Activated naive CD4-positive, alpha-beta T cell treated with anti-CD3 and anti-CD28 coated beads, Interleukin-2, amount 50 U/mL, for 72 hours (primary cell): ENCODE results near the gene DLGAP1. TPM values are rescaled to one million over a fixed set of nuclear protein-coding genes. Genes with fewer than 3 reads are reported as not detected.

Source experiments
- ATAC-seq, 2 donors: fragments of 150-1000 bp; cut with Tn5 transposase; 2 replicates each; pipeline ENCODE4 v1.10.0; 2021; ENCODE audit warnings: mild to moderate bottlenecking in 2 of 2, moderate library complexity in 2 of 2
- DNase-seq, 2 donors: peaks; one replicate each; pipeline ENCODE4 v3.0.0; 2021 to 2022; ENCODE audit warnings: low spot score in 2 of 2
- H3K27ac Mint-ChIP-seq, 2 donors: one replicate each; pipeline ENCODE4 v1.8.0; 2022; ENCODE audit warnings: mild to moderate bottlenecking in 2 of 2, mixed read lengths in 2 of 2
- H3K36me3 Mint-ChIP-seq, 2 donors: one replicate each; pipeline ENCODE4 v1.8.0; 2022; ENCODE audit warnings: mixed read lengths in 2 of 2
- H3K9me3 Mint-ChIP-seq, 2 donors: one replicate each; pipeline ENCODE4 v1.8.0; 2022; ENCODE audit warnings: mixed read lengths in 2 of 2
- total RNA-seq, 2 donors: library from RNA; stranded (reverse); gene quantifications; one replicate each; pipeline ENCODE4 v1.2.3, GENCODE V29; 2022

DLGAP1 gene
- total RNA-seq, 2 donors from 2014 or later: not detected

DNA sequence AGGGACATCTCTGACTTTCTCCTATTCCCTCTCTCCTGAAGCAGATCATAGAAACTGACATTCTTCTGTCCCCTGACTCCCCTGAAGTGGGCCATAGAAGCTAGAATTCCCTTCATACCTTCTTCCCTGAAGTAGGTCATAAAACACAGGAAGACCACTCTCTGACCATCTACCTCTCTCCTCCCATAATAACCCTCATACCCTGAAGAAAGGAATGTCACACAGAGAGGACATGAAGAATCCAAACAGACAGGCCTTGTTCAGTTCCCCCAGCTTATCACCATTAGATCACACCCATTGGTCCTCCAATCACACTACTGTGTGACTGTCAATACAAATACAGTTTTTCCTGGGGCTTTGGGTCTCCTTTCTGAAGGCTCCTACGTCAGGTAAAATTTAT, 347.1 kb downstream of the DLGAP1 start:
- no peak overlapping the region for H3K27ac Mint-ChIP-seq
- ATAC-seq (no peak), DNase-seq (no peak)
- no peaks in the 10 kb centered on the region for H3K36me3 Mint-ChIP-seq
- H3K9me3 Mint-ChIP-seq: no peaks in the 10 kb centered on the region

DNA sequence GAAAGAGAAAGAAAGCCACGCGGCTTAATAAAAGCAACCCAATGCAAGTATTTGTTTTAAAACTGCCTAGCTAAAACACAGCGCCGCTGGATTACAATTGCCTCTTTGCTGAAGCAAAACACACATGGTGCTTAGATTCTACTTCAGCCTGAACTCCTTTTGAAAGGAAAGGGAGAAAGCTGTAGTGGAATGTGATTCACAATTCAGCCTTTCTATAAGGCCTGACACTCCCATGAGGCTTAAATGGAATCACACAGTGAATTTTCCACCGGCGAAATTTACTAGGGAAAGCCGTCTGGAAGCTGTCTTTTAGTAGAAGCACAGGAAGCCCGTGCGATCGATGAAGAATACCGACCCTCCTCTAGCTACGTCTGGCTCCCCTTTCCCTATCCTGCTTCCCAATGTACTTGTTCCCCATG, 348.0 kb downstream of the DLGAP1 start:
- H3K36me3 Mint-ChIP-seq: no peaks in the 10 kb centered on the region
- H3K27ac Mint-ChIP-seq: no peak overlapping the region
- no peaks in the 10 kb centered on the region for H3K9me3 Mint-ChIP-seq
- no peak for ATAC-seq
- DNase-seq: no peak

DNA sequence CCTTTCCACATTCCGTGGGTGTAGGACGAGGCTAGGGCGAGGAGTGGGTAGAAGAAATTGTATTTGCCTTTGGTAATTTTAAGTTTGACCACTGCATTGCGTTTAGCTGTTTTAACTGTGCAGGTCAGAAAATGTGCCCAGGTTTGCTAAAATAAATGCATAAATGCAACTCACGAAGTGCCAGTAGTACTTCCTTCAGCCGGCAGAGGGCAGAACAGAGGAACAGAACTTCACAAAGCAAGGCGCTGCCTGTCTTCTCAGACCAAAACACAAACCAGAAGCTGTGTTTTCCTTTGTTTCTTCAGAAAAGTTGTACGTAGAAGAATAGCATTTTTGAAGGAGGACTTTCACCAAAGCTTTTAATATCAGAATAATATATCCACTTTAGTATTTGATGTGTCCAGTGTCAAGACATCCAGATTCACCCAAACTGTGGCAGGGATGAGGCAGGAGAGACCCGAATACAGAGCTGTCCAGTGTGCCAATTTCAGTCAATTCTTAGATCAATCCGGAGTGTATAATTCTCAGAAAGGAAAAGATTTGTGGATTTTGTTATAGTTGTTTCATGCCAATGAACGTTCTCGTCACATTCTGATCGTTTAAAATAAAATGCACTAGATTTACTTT, 348.6 kb downstream of the DLGAP1 start:
- H3K36me3 Mint-ChIP-seq: no peaks in the 10 kb centered on the region
- ATAC-seq: peak in 1 of 2 donors; percentile 37
- no peak overlapping the region for H3K27ac Mint-ChIP-seq
- DNase-seq: peak in 1 of 2 donors; percentile 73
- H3K9me3 Mint-ChIP-seq: no peaks in the 10 kb centered on the region

DNA sequence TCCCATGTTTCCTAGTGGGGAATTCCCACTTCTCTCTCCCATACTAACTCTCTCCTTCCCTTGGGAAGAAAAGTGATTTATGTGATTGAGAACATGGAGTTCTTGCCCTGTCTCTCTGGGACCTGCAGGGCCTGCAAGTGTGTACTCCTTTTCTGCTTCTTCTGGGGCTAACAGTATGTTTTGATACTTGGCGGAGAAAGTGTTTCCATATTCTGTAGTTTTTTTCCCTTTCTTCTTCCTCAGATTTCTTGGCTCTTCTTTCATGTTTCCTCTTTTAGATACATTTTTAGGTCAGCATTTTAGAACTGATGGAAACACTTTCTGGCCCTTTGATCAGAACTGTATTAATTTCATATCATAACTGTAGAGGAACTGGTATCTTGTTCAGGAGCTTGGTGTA, 352.2 kb downstream of the DLGAP1 start:
- no peak for DNase-seq
- ATAC-seq: no peak
- Mint-ChIP-seq H3K9me3 (no peaks in the 10 kb centered on the region), H3K27ac (no peak overlapping the region), H3K36me3 (no peaks in the 10 kb centered on the region)

DNA sequence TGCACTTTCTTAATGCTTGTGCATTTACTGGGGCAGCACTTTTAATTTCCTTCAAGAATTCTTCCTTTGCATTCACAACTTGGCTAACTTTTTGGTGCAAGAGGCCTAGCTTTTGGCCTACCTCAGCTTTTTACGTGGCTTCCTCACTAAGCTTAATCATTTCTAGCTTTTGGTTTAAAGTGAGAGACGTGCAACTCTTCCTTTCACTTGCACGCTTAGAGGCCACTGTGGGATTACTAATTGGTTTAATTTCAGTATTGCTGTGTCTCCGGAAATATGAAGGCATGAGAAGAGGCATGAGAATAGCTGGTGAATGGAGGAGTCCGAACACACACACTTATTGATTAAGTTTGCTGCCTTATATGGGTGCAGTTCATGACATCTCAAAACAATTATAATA, 354.1 kb downstream of the DLGAP1 start:
- ATAC-seq (peak in 1 of 2 donors; percentile 28), DNase-seq (no peak)
- no peaks in the 10 kb centered on the region for H3K36me3 Mint-ChIP-seq
- H3K9me3 Mint-ChIP-seq: no peaks in the 10 kb centered on the region
- H3K27ac Mint-ChIP-seq: no peak overlapping the region

DNA sequence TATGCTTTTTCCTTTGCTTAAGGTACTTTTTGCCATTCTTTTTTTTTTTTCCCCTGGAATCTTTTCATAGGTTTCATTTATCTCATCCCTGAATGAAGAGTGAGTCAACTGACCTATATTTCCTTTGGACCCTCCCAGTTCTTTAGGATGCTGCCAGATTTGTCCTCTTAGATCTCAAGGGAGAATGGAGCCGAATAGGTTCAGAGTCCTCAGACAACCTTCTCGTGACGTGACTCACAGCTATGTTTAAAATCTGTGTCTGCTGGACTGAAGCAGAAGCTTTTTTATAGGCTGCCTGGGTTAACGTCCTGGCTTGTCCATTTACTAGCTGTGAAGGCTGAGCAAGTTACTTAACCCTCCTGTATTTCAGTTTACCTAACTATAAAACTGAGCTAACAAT, 358.6 kb downstream of the DLGAP1 start:
- no peak for DNase-seq

DNA sequence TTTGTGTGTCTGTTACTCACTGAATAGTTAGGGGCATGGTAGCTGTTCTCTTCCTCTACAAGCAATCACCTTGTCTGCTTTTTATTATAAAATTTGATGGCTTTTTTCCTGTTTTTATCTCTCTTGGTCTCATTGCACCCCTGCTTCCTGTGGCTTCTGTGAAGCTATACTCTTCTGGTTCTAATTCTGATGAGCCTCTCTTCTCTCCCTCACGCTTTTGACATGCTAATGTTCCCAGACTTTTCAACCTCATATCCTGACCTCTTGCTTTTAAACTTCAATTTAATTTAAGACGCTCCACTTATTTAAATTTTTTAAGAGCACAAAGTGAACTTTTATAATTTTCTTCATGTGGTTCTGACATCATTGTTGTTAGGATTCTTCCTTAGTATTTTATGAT, 361.4 kb downstream of the DLGAP1 start:
- Mint-ChIP-seq H3K36me3 (no peaks in the 10 kb centered on the region), H3K9me3 (no peaks in the 10 kb centered on the region), H3K27ac (no peak overlapping the region)
- DNase-seq (no peak), ATAC-seq (no peak)

More for the DNA sequence above, 358.6 kb downstream of the DLGAP1 start:
- no peak for ATAC-seq
- Mint-ChIP-seq H3K36me3 (no peaks in the 10 kb centered on the region), H3K27ac (no peak overlapping the region), H3K9me3 (no peaks in the 10 kb centered on the region)

DNA sequence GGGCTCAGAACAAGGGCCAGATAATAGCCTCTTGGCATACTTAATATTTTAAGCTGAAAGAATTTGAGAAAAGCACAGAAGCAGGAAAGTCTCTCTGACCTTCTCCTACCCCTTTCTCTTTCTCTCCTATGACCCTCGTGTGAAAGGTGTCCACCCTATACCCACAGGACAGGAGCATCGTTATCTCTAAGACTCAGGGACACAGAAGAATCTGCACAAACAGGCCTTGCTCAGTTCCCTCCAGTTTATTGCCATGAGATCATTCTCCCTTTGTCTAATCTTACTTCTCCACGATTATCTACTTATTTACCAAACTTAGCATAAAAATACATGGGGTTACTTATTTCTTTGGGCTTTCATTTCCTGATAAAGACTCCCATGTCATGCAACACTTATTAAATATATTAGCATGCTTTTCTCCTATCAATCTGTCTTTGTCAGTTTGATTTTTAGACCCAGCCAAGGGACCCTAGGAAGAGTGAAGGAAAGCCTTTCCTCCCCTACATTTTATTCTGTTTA, 370.7 kb downstream of the DLGAP1 start:
- Mint-ChIP-seq H3K27ac (no peak overlapping the region), H3K9me3 (peaks cover 4 to 5% of the 10 kb centered on the region in 2 donors)
- ATAC-seq: no peak

DNA sequence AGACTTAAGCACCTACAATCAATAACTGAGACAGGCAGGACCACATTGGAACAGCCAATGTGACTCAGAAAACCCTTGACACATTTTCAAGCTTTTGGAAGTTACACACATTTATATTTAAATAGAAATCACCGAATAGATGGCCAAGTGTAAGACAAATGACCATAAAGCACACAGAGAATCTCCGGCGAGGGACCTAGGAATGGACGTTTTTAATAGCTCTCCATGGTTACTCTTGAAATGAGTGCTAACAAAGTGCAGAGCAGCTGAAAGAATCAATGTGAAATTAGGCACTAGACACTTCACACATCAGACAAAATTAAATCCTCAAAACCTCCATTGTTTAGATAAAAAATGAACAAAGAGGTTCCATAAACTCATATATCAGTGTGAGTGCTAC, 376.9 kb downstream of the DLGAP1 start:
- Mint-ChIP-seq H3K27ac (no peak overlapping the region), H3K36me3 (no peaks in the 10 kb centered on the region), H3K9me3 (no peaks in the 10 kb centered on the region)
- ATAC-seq: no peak
- DNase-seq: no peak

More for the DNA sequence above, 370.7 kb downstream of the DLGAP1 start:
- no peak for DNase-seq
- no peaks in the 10 kb centered on the region for H3K36me3 Mint-ChIP-seq

DNA sequence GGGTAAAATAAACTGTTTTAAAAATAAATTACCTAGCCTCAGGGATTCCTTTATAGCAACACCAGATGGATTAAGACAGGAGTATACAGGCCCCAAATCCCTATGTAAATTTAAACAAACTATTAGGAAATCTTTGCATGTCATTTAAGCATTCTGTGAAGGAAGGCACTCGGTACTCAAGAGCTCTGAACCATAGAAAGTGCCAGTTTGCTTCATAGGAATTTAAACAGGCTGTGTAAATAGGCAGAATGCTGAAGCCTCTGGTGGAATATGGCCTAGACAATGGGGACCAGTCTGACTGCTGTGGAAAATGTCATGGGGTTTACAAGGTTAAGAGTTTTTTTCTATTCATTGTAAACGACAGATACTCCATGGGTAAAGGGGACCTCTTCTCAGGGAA, 377.4 kb downstream of the DLGAP1 start:
- DNase-seq (no peak), ATAC-seq (no peak)
- Mint-ChIP-seq H3K27ac (no peak overlapping the region), H3K9me3 (no peaks in the 10 kb centered on the region), H3K36me3 (no peaks in the 10 kb centered on the region)

DNA sequence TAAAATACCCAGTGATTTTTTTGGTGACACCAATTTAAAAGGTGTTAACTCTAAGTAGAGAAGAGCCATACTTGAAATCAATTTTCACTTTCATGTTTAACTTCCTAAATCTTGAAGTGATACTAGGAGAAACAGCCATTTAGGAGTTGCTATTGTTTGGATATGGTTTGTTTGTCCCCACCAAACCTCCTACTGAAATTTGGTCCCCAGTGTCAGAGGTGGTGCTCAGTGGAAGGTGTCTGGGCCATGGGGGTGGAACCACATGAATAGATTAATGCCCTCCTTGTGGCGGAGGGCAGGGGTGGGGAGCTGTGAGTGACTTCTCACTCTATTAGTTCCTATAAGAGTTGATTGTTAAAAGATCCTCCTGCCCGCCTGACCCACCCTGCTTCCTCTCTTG, 377.9 kb downstream of the DLGAP1 start:
- H3K27ac Mint-ChIP-seq: no peak overlapping the region
- H3K9me3 Mint-ChIP-seq: no peaks in the 10 kb centered on the region
- DNase-seq (no peak), ATAC-seq (no peak)
- H3K36me3 Mint-ChIP-seq: no peaks in the 10 kb centered on the region

DNA sequence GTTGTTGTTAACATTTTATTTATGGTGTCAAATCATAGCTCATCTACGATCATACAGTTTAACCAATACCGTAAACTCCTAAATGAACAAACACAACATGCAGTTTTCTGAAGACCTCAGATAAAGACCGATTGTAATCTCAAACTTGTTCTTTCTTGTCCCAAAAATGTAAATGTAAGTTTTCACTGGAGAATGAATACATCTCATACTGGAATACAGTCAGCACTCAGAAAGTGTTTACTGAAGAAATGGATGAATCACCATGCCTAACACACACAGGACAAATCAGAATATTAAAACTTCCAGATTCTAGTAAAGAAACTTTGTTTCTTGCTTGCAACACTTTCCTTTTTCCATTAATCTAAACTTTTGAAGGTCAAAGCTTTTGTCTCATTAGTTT, 380.5 kb downstream of the DLGAP1 start:
- no peak overlapping the region for H3K27ac Mint-ChIP-seq
- no peaks in the 10 kb centered on the region for H3K36me3 Mint-ChIP-seq
- H3K9me3 Mint-ChIP-seq: no peaks in the 10 kb centered on the region
- DNase-seq (no peak), ATAC-seq (no peak)

DNA sequence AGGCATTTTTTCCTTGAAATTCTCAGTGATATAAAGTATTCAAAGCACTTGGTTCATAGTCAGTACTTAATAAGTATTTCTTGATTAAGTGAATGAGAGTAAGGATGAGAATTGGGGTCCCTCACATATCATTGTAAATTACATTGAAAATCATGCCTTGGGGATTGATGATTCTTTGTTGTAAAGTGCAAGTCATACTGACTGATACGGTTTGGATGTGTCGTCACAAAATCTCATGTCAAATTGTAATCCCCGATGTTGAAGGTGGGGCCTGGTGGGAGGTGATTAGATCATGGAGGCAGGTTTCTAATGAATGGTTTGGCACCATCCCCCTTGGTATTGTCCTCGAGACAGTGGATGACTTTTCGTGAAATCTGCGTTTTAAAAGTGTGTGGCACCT, 385.9 kb downstream of the DLGAP1 start:
- Mint-ChIP-seq H3K9me3 (peaks cover 0 to 5% of the 10 kb centered on the region in 2 donors), H3K36me3 (no peaks in the 10 kb centered on the region), H3K27ac (no peak overlapping the region)
- ATAC-seq (no peak), DNase-seq (no peak)

DNA sequence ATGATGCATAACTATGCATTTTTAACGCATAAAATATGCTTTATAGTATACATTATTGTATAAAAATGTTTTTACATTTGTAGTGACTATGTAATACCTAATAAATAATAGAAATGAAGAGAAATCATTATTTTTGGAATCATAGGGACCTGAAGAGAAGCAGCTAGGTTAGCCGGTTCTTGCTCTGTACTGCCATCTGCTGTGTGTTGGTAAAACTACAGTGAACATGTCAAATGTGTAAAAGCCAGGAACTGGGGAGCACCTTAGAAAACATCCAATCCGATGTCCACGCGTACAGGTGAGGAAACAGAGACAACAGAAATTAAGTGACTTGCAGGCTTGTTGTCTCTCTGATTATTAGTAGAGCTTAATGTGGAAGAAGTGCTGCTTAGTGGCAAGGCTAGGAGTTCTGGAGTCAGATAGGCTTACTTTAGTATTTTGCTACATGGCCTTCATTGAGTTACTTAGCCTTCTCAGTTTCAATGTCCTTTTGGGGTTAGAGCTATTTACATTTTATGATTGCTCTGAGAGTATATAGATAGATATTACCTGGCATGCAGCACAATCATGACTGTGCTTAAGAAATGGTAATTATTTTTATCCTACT, 386.5 kb downstream of the DLGAP1 start:
- Mint-ChIP-seq H3K27ac (no peak overlapping the region), H3K9me3 (peaks cover 0 to 5% of the 10 kb centered on the region in 2 donors), H3K36me3 (no peaks in the 10 kb centered on the region)
- DNase-seq (peak in 1 of 2 donors; percentile 38), ATAC-seq (no peak)

DNA sequence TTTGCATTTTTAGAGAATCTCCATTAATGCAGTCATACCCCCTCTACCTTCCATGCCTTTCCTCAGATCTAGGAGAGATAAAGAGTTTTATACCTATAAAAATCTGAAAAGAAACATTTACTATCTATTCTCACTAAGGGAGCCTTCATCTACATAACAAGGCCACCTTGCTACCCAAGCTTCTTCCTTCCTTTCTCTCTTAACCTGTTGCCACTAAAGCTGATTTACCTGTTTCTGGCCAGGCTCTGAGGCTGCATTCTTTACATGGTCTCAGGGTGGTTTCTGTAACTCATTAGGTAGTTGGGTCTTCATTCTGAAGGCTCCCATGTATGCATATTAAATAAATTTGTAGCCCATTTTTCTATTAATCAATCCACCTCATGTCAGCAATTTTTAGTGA, 391.6 kb downstream of the DLGAP1 start:
- Mint-ChIP-seq H3K36me3 (peaks cover 0 to 5% of the 10 kb centered on the region in 2 donors), H3K27ac (no peak overlapping the region), H3K9me3 (peaks cover 3 to 17% of the 10 kb centered on the region in 2 donors)
- DNase-seq: no peak
- ATAC-seq: no peak

DNA sequence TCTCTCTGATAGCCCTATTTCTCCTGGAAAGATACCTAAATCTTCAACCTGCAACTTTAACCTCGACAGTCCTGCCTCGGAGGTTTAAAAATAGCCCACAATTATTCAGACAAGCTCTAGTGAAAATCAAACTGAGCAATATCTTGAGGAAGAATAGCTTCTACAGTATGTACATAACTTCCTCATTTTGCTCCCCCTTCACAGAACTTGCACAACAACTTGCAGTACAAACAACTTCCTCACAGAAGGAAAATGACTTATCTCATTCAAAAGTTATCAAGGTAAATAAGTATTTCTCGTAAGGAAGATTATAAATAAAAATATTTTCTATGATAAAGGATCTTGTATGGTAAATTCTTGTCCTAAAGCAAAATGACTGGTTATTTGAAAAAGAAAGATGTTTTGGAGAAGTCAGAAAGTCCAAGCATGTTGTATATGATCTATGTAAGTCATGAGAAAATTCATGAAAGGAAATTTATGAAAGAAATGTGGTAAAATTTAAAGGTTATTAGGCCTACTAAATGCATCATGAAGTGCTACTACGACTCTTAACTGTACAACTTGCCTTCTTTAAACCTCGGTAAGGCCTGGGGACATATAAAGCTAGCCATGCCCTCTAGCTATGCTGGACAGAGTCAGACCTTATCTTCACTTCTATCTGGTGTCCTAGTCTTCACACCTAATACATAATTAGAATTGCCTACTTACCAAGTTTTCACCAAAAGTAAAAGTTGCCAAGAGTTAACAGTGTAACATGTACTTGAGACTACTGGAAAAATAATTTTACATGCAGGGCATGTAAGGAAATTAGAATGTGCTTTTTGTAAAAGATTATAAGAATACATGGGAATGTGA, 394.5 kb downstream of the DLGAP1 start:
- H3K27ac Mint-ChIP-seq: no peak overlapping the region
- no peak for ATAC-seq
- H3K9me3 Mint-ChIP-seq: peaks cover 3 to 21% of the 10 kb centered on the region in 2 donors
- peaks cover 0 to 5% of the 10 kb centered on the region in 2 donors for H3K36me3 Mint-ChIP-seq
- no peak for DNase-seq

DNA sequence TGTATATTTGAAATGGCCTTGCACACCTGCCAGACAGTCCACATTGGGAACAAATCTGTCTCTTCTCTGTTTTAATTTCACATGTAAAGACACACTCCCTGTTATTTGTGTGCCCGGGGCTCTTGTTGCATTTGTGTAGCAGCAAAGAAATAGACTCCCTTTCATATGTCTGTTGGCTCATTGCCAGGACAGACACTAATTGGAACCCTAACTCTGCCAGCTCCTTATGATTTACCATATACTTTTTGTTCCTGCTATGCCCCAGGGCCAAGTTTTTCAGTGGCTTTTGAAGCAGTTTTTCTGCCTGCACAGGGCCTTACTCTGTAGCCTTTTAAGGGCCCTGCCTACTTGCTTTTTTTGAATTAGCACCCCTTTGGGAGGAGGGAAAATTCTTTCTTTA, 396.9 kb downstream of the DLGAP1 start:
- no peak for DNase-seq
- Mint-ChIP-seq H3K27ac (no peak overlapping the region), H3K9me3 (peaks cover 3 to 24% of the 10 kb centered on the region in 2 donors), H3K36me3 (peaks cover 0 to 5% of the 10 kb centered on the region in 2 donors)
- ATAC-seq: no peak
